ENCODE data around the gene PIGU.
"Not testable (repeated sequence)": the region's sequence is repeated elsewhere in the genome, so short reads cannot be mapped to it uniquely, and the experiment has no call there.

PIGU gene

DNA sequence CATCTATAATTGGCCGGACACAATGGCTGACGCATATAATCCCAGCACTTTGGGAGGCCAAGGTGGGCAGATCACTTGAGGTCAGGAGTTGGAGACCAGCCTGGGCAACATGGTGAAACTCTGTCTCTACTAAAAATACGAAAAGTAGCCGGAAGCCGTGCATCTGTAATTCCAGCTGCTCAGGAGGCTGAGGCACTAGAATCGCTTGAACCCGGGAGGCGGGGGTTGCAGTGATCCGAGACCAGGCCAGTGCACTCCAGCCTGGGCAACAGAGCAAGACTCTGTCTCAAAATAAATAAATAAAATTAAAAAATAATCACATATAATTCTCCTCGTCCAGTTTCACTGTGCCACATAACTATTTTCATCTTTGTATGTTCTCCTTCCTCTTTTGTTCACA is 157.1 kb downstream of the PIGU start:
- not testable (repeated sequence) for ATAC-seq, H3K4me3 Mint-ChIP-seq, H3K27me3 Mint-ChIP-seq, H3K27ac Mint-ChIP-seq, DNase-seq, H3K9me3 Mint-ChIP-seq
- H3K4me1 Mint-ChIP-seq = peaks cover 50% of the 10 kb centered on the region

DNA sequence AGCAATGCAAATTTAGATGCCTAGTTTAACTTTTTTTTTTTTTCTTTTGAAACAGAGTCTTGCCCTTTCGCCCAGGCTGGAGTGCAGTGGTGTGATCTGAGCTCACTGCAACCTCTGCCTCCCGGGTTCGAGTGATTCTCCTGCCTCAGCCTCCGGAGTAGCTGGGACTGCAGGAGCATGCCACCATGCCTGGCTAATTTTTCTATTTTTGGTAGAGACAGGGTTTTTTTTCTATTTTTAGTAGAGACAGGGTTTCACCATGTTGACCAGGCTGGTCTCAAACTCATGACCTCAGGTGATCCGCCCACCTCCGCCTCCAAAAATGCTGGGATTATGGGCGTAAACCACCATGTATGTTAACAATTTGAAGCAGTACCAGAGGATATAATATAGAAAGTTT is 158.0 kb downstream of the PIGU start:
- DNase-seq, H3K27me3 Mint-ChIP-seq, H3K9me3 Mint-ChIP-seq, H3K4me3 Mint-ChIP-seq, ATAC-seq, H3K27ac Mint-ChIP-seq: not testable (repeated sequence)
- peaks cover 56% of the 10 kb centered on the region for H3K4me1 Mint-ChIP-seq

DNA sequence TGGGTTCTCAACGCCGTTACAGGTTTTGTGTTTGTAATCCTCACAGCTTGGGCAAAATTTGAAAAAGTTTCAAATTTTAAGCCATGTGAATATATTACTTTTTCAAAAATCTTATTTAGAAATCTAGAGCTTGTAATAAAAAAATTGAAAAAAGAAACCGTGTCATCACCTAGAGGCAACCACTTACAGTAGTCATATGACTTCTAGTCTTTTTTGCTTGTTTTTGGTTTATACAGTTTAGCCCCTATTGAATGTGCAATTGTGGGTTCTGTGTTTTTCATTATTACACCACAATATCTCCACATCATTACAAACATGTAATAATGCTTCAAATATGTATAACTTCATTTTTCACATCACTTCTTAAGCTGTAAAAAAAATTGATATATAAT is 159.8 kb downstream of the PIGU start:
- Mint-ChIP-seq H3K4me3 (peak overlapping the region; percentile 99 to 100), H3K27ac (peak overlapping the region; percentile 99), H3K4me1 (peaks cover 39% of the 10 kb centered on the region), H3K27me3 (no peaks in the 10 kb centered on the region), H3K9me3 (no peaks in the 10 kb centered on the region)
- peak; percentile 20 for ATAC-seq
- no peak for DNase-seq

DNA sequence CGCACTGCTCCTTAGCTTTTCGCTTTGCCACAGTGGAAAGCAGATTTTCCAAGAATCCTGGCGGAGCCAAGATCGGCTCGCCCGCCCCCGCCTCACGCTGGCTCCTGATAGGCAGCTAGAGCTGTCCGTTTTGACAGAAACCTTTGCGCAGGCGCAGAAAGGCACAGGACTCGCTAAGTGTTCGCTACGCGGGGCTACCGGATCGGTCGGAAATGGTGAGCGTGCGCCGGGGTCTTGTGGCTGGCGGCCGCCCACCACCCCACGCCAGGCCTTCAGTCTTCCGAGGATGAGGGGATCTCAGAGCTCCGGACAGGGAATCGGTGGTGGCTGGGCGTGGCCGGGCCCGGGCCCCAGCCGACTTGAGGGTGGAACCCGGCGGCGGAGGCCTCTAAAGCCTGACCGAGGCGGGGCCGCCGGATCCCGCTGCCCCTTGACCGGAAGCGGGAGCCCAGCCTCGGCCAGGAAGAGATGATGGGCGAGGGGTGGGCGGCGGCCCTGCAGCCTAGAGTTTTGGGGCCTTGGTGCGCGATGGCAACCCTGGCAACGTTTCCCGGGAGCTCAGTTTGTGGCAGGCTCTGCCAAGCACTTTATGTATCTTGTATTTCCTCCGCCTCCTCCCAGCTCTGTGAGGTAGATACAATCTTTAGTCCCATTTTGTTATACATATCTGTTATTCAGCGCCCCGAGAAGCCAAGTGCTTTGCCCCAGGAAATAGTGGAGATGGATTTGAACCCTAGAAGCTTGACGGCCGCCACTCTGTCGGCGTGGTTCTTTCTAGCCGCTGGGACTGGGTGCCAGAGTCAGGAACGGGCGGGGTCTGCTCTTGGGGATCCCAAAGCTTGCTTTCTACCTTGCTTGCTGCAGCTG is 160.4 kb downstream of the PIGU start, which contains the start of gene DYNLRB1:
Gene DYNLRB1 (plus strand): TSS at position 176 of the 867 bp plus-strand sequence. CDS start 37 bp downstream, at position 213.
- peak within 1 kb of the TSS; percentile 99 for H3K27ac Mint-ChIP-seq
- H3K9me3 Mint-ChIP-seq = no peaks in the 10 kb centered on the region
- ATAC-seq = peak; percentile 87
- peaks cover 36% of the 10 kb centered on the region for H3K4me1 Mint-ChIP-seq
- peak; percentile 94 for DNase-seq
- peak within 1 kb of the TSS; percentile 99 to 100 for H3K4me3 Mint-ChIP-seq
- H3K27me3 Mint-ChIP-seq = no peaks in the 10 kb centered on the region

DNA sequence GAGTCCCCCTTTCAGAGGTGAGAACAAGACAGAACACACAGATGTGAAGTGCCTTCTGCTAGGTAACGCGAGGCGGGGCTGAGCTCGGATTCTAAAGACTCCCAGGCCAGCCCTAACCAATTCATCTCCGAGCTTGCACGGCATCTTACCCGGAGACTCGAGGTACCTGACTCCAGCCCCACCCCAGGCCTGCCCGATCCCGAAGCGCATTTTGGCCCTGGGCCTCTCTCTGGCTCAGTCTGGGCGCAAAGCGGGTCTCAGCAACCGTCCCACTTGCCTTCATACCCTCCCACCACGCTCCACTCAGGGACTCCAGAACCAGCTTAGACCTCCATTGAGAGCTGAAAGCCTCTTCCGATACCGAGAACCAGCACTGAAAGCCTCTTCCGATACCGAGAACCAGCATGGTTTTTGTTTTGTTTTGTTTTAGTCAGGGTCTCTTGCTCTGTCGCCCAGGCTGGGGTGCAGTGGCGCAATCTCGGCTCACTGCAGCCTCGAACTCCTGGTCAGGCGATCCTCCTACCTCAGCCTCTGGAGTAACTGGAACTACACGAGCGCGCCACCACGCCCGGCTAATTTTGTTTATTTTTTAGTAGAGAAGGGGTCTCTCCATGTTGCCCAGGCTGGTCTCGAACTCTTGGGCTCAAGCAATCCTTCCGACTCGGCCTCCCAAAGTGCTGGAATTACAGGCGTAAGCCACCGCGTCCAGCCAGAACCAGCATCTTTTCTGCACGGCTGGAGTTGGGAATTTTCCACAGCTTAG is 161.2 kb downstream of the PIGU start:
- Mint-ChIP-seq H3K9me3 (no peaks in the 10 kb centered on the region), H3K27ac (peak overlapping the region; percentile 99), H3K4me1 (peaks cover 30% of the 10 kb centered on the region), H3K4me3 (peak overlapping the region; percentile 99 to 100), H3K27me3 (no peaks in the 10 kb centered on the region)
- ATAC-seq (peak; percentile 84), DNase-seq (peak; percentile 75 to 77)

DNA sequence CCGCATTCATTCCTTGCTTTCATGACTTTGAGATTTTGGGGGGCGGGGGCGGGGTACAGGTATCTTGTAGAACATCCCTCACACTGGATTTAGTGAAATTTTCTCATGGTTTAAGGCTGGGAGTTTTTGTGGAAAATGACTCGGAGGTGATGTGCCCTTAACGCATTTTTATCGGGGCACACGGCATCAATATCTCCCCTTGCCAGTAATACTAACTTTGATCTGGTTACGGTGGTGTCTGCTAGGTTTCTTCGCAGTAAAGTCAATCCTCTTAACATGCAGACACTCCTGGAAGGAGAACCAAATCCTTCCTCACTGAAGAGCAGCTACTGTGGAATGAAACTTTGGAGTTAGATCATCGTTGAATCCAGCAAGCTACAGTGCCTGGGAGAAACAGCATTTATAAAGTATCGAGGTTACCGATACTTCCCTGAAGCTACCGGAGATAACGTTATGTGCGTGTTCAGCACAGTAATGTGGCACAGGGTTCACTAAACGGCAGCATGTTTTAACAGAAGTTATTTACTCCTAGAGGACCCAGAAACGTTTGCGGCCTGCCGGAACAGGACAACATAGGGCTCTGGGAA is 161.9 kb downstream of the PIGU start:
- no peaks in the 10 kb centered on the region for H3K27me3 Mint-ChIP-seq
- peaks cover 24% of the 10 kb centered on the region for H3K4me1 Mint-ChIP-seq
- peak overlapping the region; percentile 99 to 100 for H3K4me3 Mint-ChIP-seq
- H3K9me3 Mint-ChIP-seq = no peaks in the 10 kb centered on the region
- DNase-seq (no peak), ATAC-seq (peak; percentile 19)
- peak overlapping the region; percentile 99 for H3K27ac Mint-ChIP-seq

DNA sequence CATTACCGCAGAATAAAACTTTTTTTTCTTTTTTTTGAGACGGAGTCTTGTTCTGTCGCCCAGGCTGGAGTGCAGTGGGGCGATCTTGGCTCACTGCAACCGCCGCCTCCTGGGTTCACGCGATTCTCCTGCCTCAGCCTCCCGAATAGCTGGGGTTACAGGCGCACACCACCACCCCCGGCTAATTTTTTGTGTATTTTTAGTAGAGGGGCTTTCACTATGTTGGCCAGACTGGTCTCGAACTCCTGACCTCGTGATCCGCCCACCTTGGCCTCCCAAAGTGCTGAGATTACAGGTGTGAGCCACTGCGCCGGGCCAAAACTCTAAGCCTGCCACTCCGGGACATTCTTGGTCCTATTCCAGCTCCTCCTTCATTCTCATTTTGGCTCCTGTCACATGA is 162.9 kb downstream of the PIGU start:
- H3K4me1 Mint-ChIP-seq = peaks cover 23% of the 10 kb centered on the region
- H3K27me3 Mint-ChIP-seq, ATAC-seq, DNase-seq, H3K9me3 Mint-ChIP-seq, H3K4me3 Mint-ChIP-seq: not testable (repeated sequence)
- H3K27ac Mint-ChIP-seq = peak overlapping the region in 1 of 2 donors; percentile 8

DNA sequence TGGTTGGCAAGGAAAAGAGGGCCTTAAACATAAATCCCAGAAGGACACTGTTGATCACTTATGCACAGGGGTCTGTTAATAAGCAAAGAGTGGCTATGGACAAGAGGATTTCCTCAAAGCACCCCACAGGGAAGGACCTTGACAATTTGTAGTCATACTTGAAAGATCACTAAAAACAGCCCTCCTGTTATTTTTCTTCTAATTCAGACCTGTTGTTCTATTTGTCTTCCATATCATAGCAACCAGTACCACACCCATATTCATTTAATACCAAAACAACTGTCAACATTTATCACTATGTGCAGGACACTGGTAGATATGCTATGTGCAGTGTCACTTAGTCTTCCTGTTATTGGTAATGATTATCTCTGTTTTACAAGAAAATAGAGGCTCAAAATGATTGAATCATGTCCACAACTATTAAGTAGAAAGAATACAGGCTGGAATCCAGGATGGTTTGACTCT is 163.9 kb downstream of the PIGU start:
- DNase-seq = no peak
- Mint-ChIP-seq H3K4me1 (peaks cover 15% of the 10 kb centered on the region), H3K4me3 (no peak overlapping the region), H3K9me3 (no peaks in the 10 kb centered on the region), H3K27me3 (no peaks in the 10 kb centered on the region), H3K27ac (no peak overlapping the region)
- ATAC-seq = no peak

GRCh38 chr20:34512266-34512954 is 164.5 kb downstream of the PIGU start:
- peak overlapping the region in 1 of 2 donors; percentile 49 for H3K27ac Mint-ChIP-seq
- H3K27me3 Mint-ChIP-seq = no peaks in the 10 kb centered on the region
- DNase-seq (no peak), ATAC-seq (no peak)
- no peak overlapping the region for H3K4me3 Mint-ChIP-seq
- peaks cover 10% of the 10 kb centered on the region for H3K4me1 Mint-ChIP-seq
- H3K9me3 Mint-ChIP-seq = no peaks in the 10 kb centered on the region

- no peaks in the 10 kb centered on the region for H3K9me3 Mint-ChIP-seq
- H3K27ac Mint-ChIP-seq = no peak overlapping the region
- no peak overlapping the region for H3K4me3 Mint-ChIP-seq
- no peaks in the 10 kb centered on the region for H3K27me3 Mint-ChIP-seq
- ATAC-seq (no peak), DNase-seq (no peak)
- H3K4me1 Mint-ChIP-seq = peaks cover 10% of the 10 kb centered on the region
Observed at GRCh38 chr20:34511891-34512265, 165.0 kb downstream of the PIGU start.

DNA sequence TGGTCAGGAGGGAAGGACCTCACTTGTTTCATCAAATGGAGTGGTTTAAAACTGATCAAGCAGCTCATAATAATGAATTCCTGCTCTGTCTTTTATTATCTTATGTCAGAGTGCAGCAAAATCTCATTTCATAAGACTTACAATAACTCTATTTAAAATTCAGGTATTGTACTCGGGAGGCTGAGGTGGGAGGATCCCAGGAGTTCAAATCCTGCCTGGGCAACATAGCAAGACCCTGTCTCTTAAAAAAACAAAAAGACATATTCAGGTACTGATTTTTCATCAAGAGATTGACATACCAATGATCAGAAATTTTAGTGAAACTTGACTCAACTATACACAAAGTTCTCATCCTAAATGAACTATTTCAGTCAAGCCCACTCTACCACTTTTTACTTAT is 166.3 kb downstream of the PIGU start:
- Mint-ChIP-seq H3K4me1 (peaks cover 10% of the 10 kb centered on the region), H3K9me3 (no peaks in the 10 kb centered on the region), H3K4me3 (no peak overlapping the region), H3K27ac (no peak overlapping the region), H3K27me3 (no peaks in the 10 kb centered on the region)
- DNase-seq (no peak), ATAC-seq (no peak)

Data from stimulated activated naive CD8-positive, alpha-beta T cell treated with anti-CD3 and anti-CD28 coated beads, Interleukin-15, amount 100 ng/mL, for 72 hours (primary cell).